Activated T-helper 2 cell treated with anti-CD3 and anti-CD28 coated beads, Interferon-gamma antibody, Interleukin-2, Interleukin-4, amounts not matched to agents 10 μg/mL and 5 μg/mL and 100 μg/mL, durations not matched to agents 14 hours and 24 hours and 36 hours (primary cell): ENCODE results near the gene TYROBP. TPM values are rescaled to one million over a fixed set of nuclear protein-coding genes. Genes with fewer than 3 reads are reported as not detected.
"Not testable (repeated sequence)": the region's sequence is repeated elsewhere in the genome, so short reads cannot be mapped to it uniquely, and the experiment has no call there.

Experiments
- DNase-seq: peaks from one replicate; pipeline ENCODE4 v3.0.0; 2021; ENCODE audit warnings: low spot score
- H3K27ac Mint-ChIP-seq: one replicate; pipeline ENCODE4 v1.8.0; 2021; ENCODE audit warnings: mixed read lengths
- H3K27me3 Mint-ChIP-seq: one replicate; pipeline ENCODE4 v1.8.0; 2021; ENCODE audit warnings: low read depth, mixed read lengths
- H3K36me3 Mint-ChIP-seq: one replicate; pipeline ENCODE4 v1.8.0; 2021; ENCODE audit warnings: low read depth, mixed read lengths
- H3K4me1 Mint-ChIP-seq: one replicate; pipeline ENCODE4 v1.8.0; 2021; ENCODE audit warnings: low read depth, mixed read lengths
- H3K4me3 Mint-ChIP-seq: one replicate; pipeline ENCODE4 v1.8.0; 2021; ENCODE audit warnings: low read depth, mild to moderate bottlenecking, moderate library complexity, mixed read lengths
- H3K9me3 Mint-ChIP-seq: one replicate; pipeline ENCODE4 v1.8.0; 2021; ENCODE audit warnings: mixed read lengths
- intact Hi-C: fragments of 100-400 bp; cut with micrococcal nuclease; formaldehyde crosslinking; loops from one replicate; pipeline ENCODE4 v1.15.1; 2023
- total RNA-seq: library from RNA; stranded (reverse); gene quantifications from 2 replicates; pipeline ENCODE4 v1.2.3, GENCODE V29; 2022

The TYROBP gene
- total RNA-seq, 1 donor from 2014 or later = 0.39 TPM

GRCh38 chr19:35903550-35904179 is 4.4 kb downstream of the TYROBP start:
- Mint-ChIP-seq H3K4me1 (peaks cover 39% of the 10 kb centered on the region), H3K36me3 (peaks cover 17% of the 10 kb centered on the region), H3K27ac (peak overlapping the region; percentile 92), H3K27me3 (no peaks in the 10 kb centered on the region), H3K9me3 (no peaks in the 10 kb centered on the region), H3K4me3 (peak overlapping the region; percentile 90)
- intact Hi-C loops = loop anchor here (1.0 to 5.0 kb wide), 3 partner anchors 94 to 191 kb away; partner anchors contain the start of gene SDHAF1
- DNase-seq = peak; percentile 88

GRCh38 chr19:35902870-35903475 is 5.1 kb downstream of the TYROBP start:
- H3K27me3 Mint-ChIP-seq = no peaks in the 10 kb centered on the region
- peaks cover 24% of the 10 kb centered on the region for H3K36me3 Mint-ChIP-seq
- no peaks in the 10 kb centered on the region for H3K9me3 Mint-ChIP-seq
- peak overlapping the region; percentile 92 for H3K27ac Mint-ChIP-seq
- peaks cover 43% of the 10 kb centered on the region for H3K4me1 Mint-ChIP-seq
- intact Hi-C loops = loop anchor here (1.0 to 5.0 kb wide), 3 partner anchors 94 to 190 kb away; partner anchors contain the start of gene SDHAF1
- peak overlapping the region; percentile 90 for H3K4me3 Mint-ChIP-seq
- DNase-seq = no peak

- Mint-ChIP-seq H3K36me3 (peaks cover 32% of the 10 kb centered on the region), H3K27ac (peak within 1 kb of the TSS; percentile 92), H3K9me3 (no peaks in the 10 kb centered on the region), H3K4me3 (peak within 1 kb of the TSS; percentile 92), H3K4me1 (peaks cover 47% of the 10 kb centered on the region), H3K27me3 (no peaks in the 10 kb centered on the region)
- peak; percentile 49 for DNase-seq
- intact Hi-C loops = loop anchor here (2.0 to 5.0 kb wide), 2 partner anchors 95 to 189 kb away; partner anchors contain the start of gene SDHAF1
Observed at GRCh38 chr19:35901854-35902661, 6.0 kb downstream of the TYROBP start, which contains the start of gene HCST. Gene HCST (plus strand): TSS chr19:35902529. CDS start chr19:35902594, 65 bp downstream.

GRCh38 chr19:35901055-35901644 is 6.9 kb downstream of the TYROBP start:
- H3K27me3 Mint-ChIP-seq = no peaks in the 10 kb centered on the region
- H3K4me3 Mint-ChIP-seq = peak overlapping the region; percentile 92
- H3K4me1 Mint-ChIP-seq = peaks cover 45% of the 10 kb centered on the region
- peak overlapping the region; percentile 96 for H3K27ac Mint-ChIP-seq
- intact Hi-C loops = loop anchor here (5.0 kb wide), 1 partner anchor 96 kb away; the partner anchor contains the start of gene SDHAF1
- H3K36me3 Mint-ChIP-seq = peaks cover 40% of the 10 kb centered on the region
- no peak for DNase-seq
- H3K9me3 Mint-ChIP-seq = no peaks in the 10 kb centered on the region

DNA sequence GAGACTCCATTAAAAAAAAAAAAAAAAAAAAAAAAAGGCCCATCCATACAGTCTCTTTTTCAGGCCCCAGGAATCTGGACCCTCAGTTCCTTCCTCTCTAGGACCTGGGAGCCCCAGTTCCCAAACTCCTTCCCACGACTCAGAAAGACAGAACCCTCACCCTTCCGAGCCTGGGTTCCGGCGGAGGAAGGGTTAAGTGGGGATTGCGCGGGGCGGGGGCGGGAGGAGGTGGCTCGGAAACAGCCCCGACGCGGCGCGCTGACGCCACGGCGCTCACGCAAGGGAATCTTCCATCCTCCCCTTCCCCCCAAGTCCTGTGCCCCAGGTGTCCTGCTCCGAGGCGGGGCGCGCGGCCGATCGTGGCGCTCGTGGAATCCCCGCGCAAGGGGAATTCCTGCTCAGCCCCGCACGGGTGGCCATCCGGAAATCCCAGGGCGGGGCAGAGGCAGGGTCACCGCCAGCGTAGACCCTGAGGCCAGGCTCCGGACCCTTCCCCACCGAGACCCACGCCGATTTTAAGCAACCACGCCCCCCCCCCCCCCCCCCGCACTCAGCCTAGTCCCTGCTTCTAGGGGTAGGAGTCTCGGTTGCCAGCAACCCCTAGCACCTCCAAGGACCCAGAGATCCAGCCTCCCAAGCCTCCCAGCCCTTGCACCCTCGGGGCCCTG is 8.4 kb downstream of the TYROBP start:
- no peaks in the 10 kb centered on the region for H3K9me3 Mint-ChIP-seq
- no peaks in the 10 kb centered on the region for H3K27me3 Mint-ChIP-seq
- intact Hi-C loops = loop anchor here (1.0 to 5.0 kb wide), 3 partner anchors 17 to 98 kb away; partner anchors contain the start of gene SDHAF1
- peak; percentile 82 for DNase-seq
- peaks cover 43% of the 10 kb centered on the region for H3K4me1 Mint-ChIP-seq
- peak overlapping the region; percentile 96 for H3K27ac Mint-ChIP-seq
- peak overlapping the region; percentile 92 for H3K4me3 Mint-ChIP-seq
- H3K36me3 Mint-ChIP-seq = peaks cover 53% of the 10 kb centered on the region

GRCh38 chr19:35898499-35898809 is 9.6 kb downstream of the TYROBP start:
- H3K9me3 Mint-ChIP-seq = no peaks in the 10 kb centered on the region
- DNase-seq = no peak
- H3K4me1 Mint-ChIP-seq = peaks cover 34% of the 10 kb centered on the region
- H3K27ac Mint-ChIP-seq = peak overlapping the region; percentile 96
- H3K36me3 Mint-ChIP-seq = peaks cover 62% of the 10 kb centered on the region
- no peaks in the 10 kb centered on the region for H3K27me3 Mint-ChIP-seq
- intact Hi-C loops = loop anchor here (2.0 kb wide), 1 partner anchor 16 kb away; no protein-coding TSS in a partner anchor
- H3K4me3 Mint-ChIP-seq = peak overlapping the region; percentile 92

GRCh38 chr19:35897706-35898451 is 10.2 kb downstream of the TYROBP start:
- H3K36me3 Mint-ChIP-seq = peaks cover 62% of the 10 kb centered on the region
- H3K4me3 Mint-ChIP-seq = peak overlapping the region; percentile 92

DNA sequence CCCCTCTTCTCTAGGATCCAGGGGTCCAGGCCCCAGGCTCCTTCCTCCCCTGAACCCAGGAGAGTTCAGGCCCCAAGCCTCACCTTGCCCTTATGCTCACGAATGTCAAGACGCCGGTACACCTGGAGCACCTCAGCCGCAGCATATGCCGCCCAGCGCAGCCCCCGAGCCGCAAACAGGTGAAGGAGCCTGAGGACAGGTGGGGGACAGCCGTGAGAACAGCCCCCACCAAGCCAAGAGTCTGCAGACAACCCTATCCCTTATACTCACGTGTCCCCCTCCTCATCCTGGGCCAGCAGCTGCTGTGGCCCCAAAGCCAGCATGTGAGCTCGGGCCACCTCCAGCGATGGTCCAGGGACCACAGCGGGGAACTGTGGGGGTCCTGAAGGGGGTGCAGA is 11.5 kb downstream of the TYROBP start:
- peak overlapping the region; percentile 13 for H3K4me3 Mint-ChIP-seq
- H3K36me3 Mint-ChIP-seq = peaks cover 71% of the 10 kb centered on the region
- no peaks in the 10 kb centered on the region for H3K27me3 Mint-ChIP-seq
- intact Hi-C loops = no loop called here
- H3K9me3 Mint-ChIP-seq = no peaks in the 10 kb centered on the region
- no peak for DNase-seq
- no peak overlapping the region for H3K27ac Mint-ChIP-seq
- H3K4me1 Mint-ChIP-seq = peaks cover 21% of the 10 kb centered on the region

More at GRCh38 chr19:35897706-35898451, 10.2 kb downstream of the TYROBP start:
- no peak for DNase-seq
- peaks cover 29% of the 10 kb centered on the region for H3K4me1 Mint-ChIP-seq
- no peaks in the 10 kb centered on the region for H3K27me3 Mint-ChIP-seq
- no peaks in the 10 kb centered on the region for H3K9me3 Mint-ChIP-seq
- H3K27ac Mint-ChIP-seq = peak overlapping the region; percentile 73
- intact Hi-C loops = loop anchor here (2.0 kb wide), 1 partner anchor 15 kb away; no protein-coding TSS in a partner anchor

- Mint-ChIP-seq H3K4me3 (peak overlapping the region; percentile 59), H3K27ac (peak overlapping the region; percentile 56), H3K9me3 (no peaks in the 10 kb centered on the region), H3K4me1 (peaks cover 20% of the 10 kb centered on the region), H3K36me3 (peaks cover 76% of the 10 kb centered on the region), H3K27me3 (no peaks in the 10 kb centered on the region)
- intact Hi-C loops = no loop called here
- no peak for DNase-seq
Observed at GRCh38 chr19:35895911-35896642, 12.0 kb downstream of the TYROBP start.

- no peak overlapping the region for H3K27ac Mint-ChIP-seq
- peaks cover 20% of the 10 kb centered on the region for H3K4me1 Mint-ChIP-seq
- no peak for DNase-seq
- no peaks in the 10 kb centered on the region for H3K9me3 Mint-ChIP-seq
- intact Hi-C loops = no loop called here
- H3K4me3 Mint-ChIP-seq = no peak overlapping the region
- peaks cover 91% of the 10 kb centered on the region for H3K36me3 Mint-ChIP-seq
- no peaks in the 10 kb centered on the region for H3K27me3 Mint-ChIP-seq
Observed at GRCh38 chr19:35894342-35894741, 13.8 kb downstream of the TYROBP start.

DNA sequence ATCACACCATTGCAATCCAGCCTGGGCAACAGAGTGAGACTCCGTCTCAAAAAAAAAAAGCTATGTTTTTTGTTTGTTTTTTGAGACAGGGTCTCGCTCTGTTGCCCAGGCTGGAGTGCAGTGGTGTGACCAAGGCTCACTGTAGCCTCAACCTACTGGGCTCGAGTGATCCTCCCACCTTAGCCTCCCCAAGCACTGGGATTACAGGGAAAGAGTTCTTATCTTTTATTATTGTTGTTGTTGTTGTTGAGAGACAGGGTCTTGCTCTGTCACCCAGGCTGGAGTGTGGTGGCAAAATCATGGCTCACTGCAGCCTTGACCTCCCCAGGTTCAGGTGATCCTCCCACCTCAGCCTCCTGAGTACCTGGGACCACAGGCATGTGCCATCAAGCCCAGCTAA is 16.3 kb downstream of the TYROBP start:
- DNase-seq, H3K27me3 Mint-ChIP-seq, intact Hi-C loops, H3K9me3 Mint-ChIP-seq, H3K4me3 Mint-ChIP-seq, H3K27ac Mint-ChIP-seq: not testable (repeated sequence)
- Mint-ChIP-seq H3K4me1 (peaks cover 13% of the 10 kb centered on the region), H3K36me3 (peaks cover 94% of the 10 kb centered on the region)
